ENCODE results near the gene CCDC28A. TPM values are rescaled to one million over a fixed set of nuclear protein-coding genes. Genes with fewer than 3 reads are reported as not detected.

CCDC28A gene
- total and polyA plus RNA-seq, 2 of the 4 experiments (the other 2 are of a cell fraction) = 6.8 to 8.0 TPM

DNA sequence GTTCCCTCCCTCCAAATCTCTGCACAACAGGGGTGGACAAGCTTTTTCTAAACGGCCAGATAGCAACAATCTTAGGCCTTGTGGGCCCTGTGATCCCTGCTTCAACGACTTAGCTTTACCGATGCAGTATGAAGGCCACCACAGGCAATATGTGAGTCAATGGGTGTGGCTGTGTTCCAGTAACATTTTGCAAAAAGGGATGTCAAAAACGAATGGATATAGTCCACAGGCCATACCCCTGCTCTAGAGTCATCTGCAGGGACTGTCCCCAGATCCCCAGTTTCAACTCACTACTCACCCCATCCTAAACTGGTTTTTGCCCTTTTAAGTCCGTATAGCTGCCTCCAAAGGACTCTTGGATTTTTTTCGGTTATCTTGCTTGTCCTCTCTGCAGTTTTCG, 56.7 kb downstream of the CCDC28A start:
- no TSS peak for BruUV-seq (replicated peaks)
- intact Hi-C loops (cut with micrococcal nuclease) = no loop called here
- H4K20me1 ChIP-seq (ENCODE audit: insufficient read depth, low read length) = no peaks in the 10 kb centered on the region
- no peak overlapping the region for H4K91ac ChIP-seq (ENCODE audit: insufficient read depth, low read depth, low read length)
- CTCF ChIA-PET = interaction anchor here (1.0 kb wide), 1 partner anchor 18 kb away, joined by 3 read pairs; no protein-coding TSS in a partner anchor
- H3K9me3 ChIP-seq (ENCODE audit: control insufficient read depth, insufficient read depth, low read length) = no peaks in the 10 kb centered on the region
- H3K4me1 ChIP-seq (ENCODE audit: control insufficient read depth, insufficient read depth, low read length) = no peaks in the 10 kb centered on the region
- H2BK15ac ChIP-seq (ENCODE audit: low read depth, low read length) = no peak overlapping the region
- no peak overlapping the region for H3K27ac ChIP-seq (ENCODE audit: insufficient read depth, low read length)
- H2BK20ac ChIP-seq (ENCODE audit: low read depth, low read length) = no peak overlapping the region
- H2BK120ac ChIP-seq (ENCODE audit: low read depth, low read length) = no peak overlapping the region
- DNase-seq (no peak), ATAC-seq (ENCODE audit: low read depth) (no peak)
- no peak overlapping the region for H4K8ac ChIP-seq (ENCODE audit: low read depth in 2 of 2, low read length in 2 of 2)
- H3K56ac ChIP-seq (ENCODE audit: extremely low read depth, insufficient read depth, low read length) = no peak overlapping the region
- POLR2A ChIA-PET (ENCODE audit: unreplicated experiment) = no interaction called here
- no peaks in the 10 kb centered on the region for H3K79me1 ChIP-seq (ENCODE audit: low read depth in 1 of 2, low read length in 2 of 2)
- H2AFZ ChIP-seq (replicated peaks; ENCODE audit: low read length, poor library complexity) = no peak overlapping the region
- no peak overlapping the region for H3K23ac ChIP-seq (ENCODE audit: low read depth, low read length)
- H2AK5ac ChIP-seq (ENCODE audit: low read depth, low read length) = no peak overlapping the region
- no peak overlapping the region for H4K5ac ChIP-seq (ENCODE audit: low read depth, low read length)
- in situ Hi-C loops (cut with MboI; ENCODE audit: low sequenced_read_pairs) = no loop called here
- H3K27me3 ChIP-seq (ENCODE audit: control insufficient read depth, insufficient read depth, low read length) = no peaks in the 10 kb centered on the region
- H3K18ac ChIP-seq (ENCODE audit: low read depth, low read length) = no peak overlapping the region
- dilution Hi-C loops (cut with HindIII; ENCODE audit: low sequenced_read_pairs, unreplicated experiment) = no loop called here
- H3K4me3 ChIP-seq (ENCODE audit: insufficient read depth, low read depth, low read length) = no peak overlapping the region
- 76% methylated on average over 6 of the region's 7 CpGs; no CpG with 5 or more reads in 1 of the 2 experiments for WGBS, 2 experiments (ENCODE audit: extremely low coverage in 2 of 2, insufficient read length in 1 of 2)
- no peak overlapping the region for H3K9ac ChIP-seq (ENCODE audit: low read depth, low read length)
- H3K36me3 ChIP-seq (ENCODE audit: control insufficient read depth, insufficient read depth, low read length) = no peaks in the 10 kb centered on the region
- H2AK9ac ChIP-seq (replicated peaks; ENCODE audit: low read depth, low read length, poor library complexity) = no peak overlapping the region
- no peak overlapping the region for H3K4ac ChIP-seq (ENCODE audit: low read depth, low read length)
- H3K4me2 ChIP-seq (ENCODE audit: low read depth, low read length) = no peak overlapping the region
- H2BK5ac ChIP-seq (ENCODE audit: low read depth, low read length, poor library complexity, severe bottlenecking) = no peak overlapping the region
- H3K9me1 ChIP-seq (ENCODE audit: insufficient read depth, low read length) = no peaks in the 10 kb centered on the region
- TF ChIP-seq SMC3 (IDR thresholded peaks at IDR 0.05; ENCODE audit: low read depth, low read length) (no peak), ELK1 (IDR thresholded peaks at IDR 0.05; ENCODE audit: borderline replicate concordance, low read depth, low read length) (no peak), CHD1 (IDR thresholded peaks at IDR 0.05; ENCODE audit: low read depth, low read length) (no peak), RAD21 (IDR thresholded peaks at IDR 0.05; ENCODE audit: low read length) (no peak), BHLHE40 (IDR thresholded peaks at IDR 0.05; ENCODE audit: low read depth, low read length) (no peak), MXI1 (IDR thresholded peaks at IDR 0.05; ENCODE audit: borderline replicate concordance, low read depth, low read length) (no peak), MAFK (IDR thresholded peaks at IDR 0.05; ENCODE audit: low read depth, low read length) (no peak), CEBPB (IDR thresholded peaks at IDR 0.05; ENCODE audit: low read depth, low read length) (no peak), NFE2L2 (IDR thresholded peaks at IDR 0.05; ENCODE audit: low read depth, low read length) (no peak), MAZ (IDR thresholded peaks at IDR 0.05; ENCODE audit: borderline replicate concordance, low read depth, low read length) (no peak), USF2 (IDR thresholded peaks at IDR 0.05; ENCODE audit: low read depth, low read length) (no peak), POLR2A (IDR thresholded peaks at IDR 0.05; ENCODE audit: low read depth, low read length) (no peak), RFX5 (IDR thresholded peaks at IDR 0.05; ENCODE audit: low read depth, low read length) (no peak), RCOR1 (IDR thresholded peaks at IDR 0.05; ENCODE audit: insufficient replicate concordance, low read length) (no peak)
- H3K14ac ChIP-seq (replicated peaks; ENCODE audit: low read depth, low read length) = no peak overlapping the region
